ENCODE data around the gene DNAJB1. TPM values are rescaled to one million over a fixed set of nuclear protein-coding genes. Genes with fewer than 3 reads are reported as not detected.

Gene DNAJB1
- total and polyA plus RNA-seq, 7 experiments from 2014 or later: 87.4 to 574 (median 221) TPM

GRCh38 chr19:14497228-14497921 is 20.8 kb downstream of the DNAJB1 start:
- peak overlapping the region; percentile 47 to 90 (median 84) for H3K4me3 Mint-ChIP-seq
- no peaks in the 10 kb centered on the region for H3K36me3 ChIP-seq (ENCODE audit: control insufficient read depth in 2 of 3, insufficient read depth in 3 of 3, low read length in 3 of 3)
- H3K9me3 Mint-ChIP-seq: no peaks in the 10 kb centered on the region
- H3K27ac ChIP-seq (ENCODE audit: low read depth, low read length): no peak overlapping the region
- H3K27ac Mint-ChIP-seq: peak overlapping the region in 6 of 9 donors; percentile 18 to 92 (median 85)
- ATAC-seq (no peak), DNase-seq (no peak)
- intact Hi-C loops (cut with micrococcal nuclease): no loop called here
- H3K27me3 ChIP-seq (ENCODE audit: control insufficient read depth in 2 of 2, insufficient read depth in 2 of 2, low read length in 2 of 2): no peaks in the 10 kb centered on the region
- peaks cover 12 to 14% of the 10 kb centered on the region in 2 donors for H3K4me1 ChIP-seq (ENCODE audit: control insufficient read depth in 2 of 2, insufficient read depth in 2 of 2, low read length in 2 of 2)
- peaks cover 5 to 35% (median 31%) of the 10 kb centered on the region in 7 donors for H3K4me1 Mint-ChIP-seq
- no peaks in the 10 kb centered on the region for H3K27me3 Mint-ChIP-seq
- H3K36me3 Mint-ChIP-seq: peaks cover 0 to 8% (median 4%) of the 10 kb centered on the region in 5 donors
- ChIA-PET CTCF (interaction anchor here (0.6 to 3.2 kb wide), 4 partner anchors 10 to 74 kb away, joined by 3 to 16 read pairs (median 4); partner anchors contain the start of gene NDUFB7), POLR2A (interaction anchor here (0.6 to 34.0 kb wide), 3 partner anchors 8 to 79 kb away, joined by 3 to 1101 read pairs (median 58); partner anchors contain the start of genes DNAJB1 and TECR)
- no peaks in the 10 kb centered on the region for H3K9me3 ChIP-seq (ENCODE audit: control insufficient read depth in 2 of 3, low read length in 3 of 3)
- no peak overlapping the region for H3K4me3 ChIP-seq (ENCODE audit: low read length)

GRCh38 chr19:14496834-14497227 is 21.4 kb downstream of the DNAJB1 start:
- no peak for DNase-seq
- H3K9me3 ChIP-seq (ENCODE audit: control insufficient read depth in 2 of 3, low read length in 3 of 3): no peaks in the 10 kb centered on the region
- peak overlapping the region; percentile 74 for H3K4me3 ChIP-seq (ENCODE audit: low read length)
- peaks cover 12 to 14% of the 10 kb centered on the region in 2 donors for H3K4me1 ChIP-seq (ENCODE audit: control insufficient read depth in 2 of 2, insufficient read depth in 2 of 2, low read length in 2 of 2)
- H3K27ac ChIP-seq (ENCODE audit: low read depth, low read length): no peak overlapping the region
- Mint-ChIP-seq H3K27me3 (no peaks in the 10 kb centered on the region), H3K4me1 (peaks cover 5 to 35% (median 28%) of the 10 kb centered on the region in 7 donors), H3K36me3 (peaks cover 0 to 8% (median 4%) of the 10 kb centered on the region in 5 donors), H3K9me3 (no peaks in the 10 kb centered on the region), H3K4me3 (peak overlapping the region; percentile 67 to 90 (median 84)), H3K27ac (peak overlapping the region; percentile 28 to 92 (median 80))
- no peak for ATAC-seq
- intact Hi-C loops (cut with micrococcal nuclease): loop anchor here (1.0 kb wide), 2 partner anchors 8 to 21 kb away; partner anchors contain the start of gene DNAJB1 (in 2 of the 2)
- no peaks in the 10 kb centered on the region for H3K36me3 ChIP-seq (ENCODE audit: control insufficient read depth in 2 of 3, insufficient read depth in 3 of 3, low read length in 3 of 3)
- ChIA-PET POLR2A (interaction anchor here (1.1 to 34.0 kb wide), 8 partner anchors 9 to 416 kb away, joined by 3 to 1101 read pairs (median 6); partner anchors contain the start of genes DNAJB1 and TECR), CTCF (interaction anchor here (0.6 to 3.2 kb wide), 6 partner anchors 8 to 75 kb away, joined by 3 to 16 read pairs (median 4); partner anchors contain the start of gene NDUFB7)
- no peaks in the 10 kb centered on the region for H3K27me3 ChIP-seq (ENCODE audit: control insufficient read depth in 2 of 2, insufficient read depth in 2 of 2, low read length in 2 of 2)

DNA sequence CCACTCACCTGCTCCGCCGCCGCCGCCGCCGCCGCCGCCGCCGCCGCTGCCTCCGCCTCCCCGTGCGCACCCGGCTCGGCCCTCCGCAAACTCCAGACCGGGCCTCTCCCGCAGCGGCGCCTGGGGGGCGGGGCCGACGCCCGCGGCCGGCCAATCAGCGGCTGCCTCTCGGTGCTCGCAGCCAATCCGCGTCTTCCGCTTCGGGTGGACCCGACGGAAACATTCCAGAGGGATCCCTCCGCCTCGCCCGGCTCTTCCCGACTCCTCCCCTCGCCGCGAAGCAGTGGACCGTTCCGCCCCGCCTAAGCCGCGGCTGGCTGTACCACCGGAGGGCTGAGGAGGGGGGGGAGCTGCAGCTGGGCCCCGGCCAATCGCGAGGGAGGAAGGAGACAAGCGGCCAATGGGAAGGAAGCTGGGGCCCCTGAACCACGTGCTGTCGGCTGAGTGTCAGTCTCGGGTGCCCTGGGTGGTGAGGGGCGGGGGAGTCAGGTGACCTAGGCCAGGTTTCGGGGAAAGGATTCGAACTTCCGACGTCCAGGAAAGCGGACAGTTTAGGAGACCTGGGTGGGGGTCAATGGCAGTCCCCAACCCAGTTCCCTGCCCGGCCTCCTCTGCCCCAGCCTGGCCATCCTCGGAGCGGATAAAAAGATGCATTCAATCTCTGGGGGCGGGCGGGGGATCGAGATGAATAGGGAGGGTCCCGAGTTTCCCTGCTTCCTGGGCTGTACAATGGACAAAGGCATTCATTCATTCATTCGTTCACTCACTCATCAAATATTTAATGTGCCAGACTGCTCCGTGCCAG is 22.0 kb downstream of the DNAJB1 start, which contains the start of gene GIPC1:
Gene GIPC1 (minus strand): TSS at position 99 of the 805 bp plus-strand sequence. CDS start 13,151 bp downstream, outside the sequence.
- Mint-ChIP-seq H3K36me3 (peaks cover 0 to 12% (median 9%) of the 10 kb centered on the region in 5 donors), H3K4me1 (peaks cover 5 to 35% (median 28%) of the 10 kb centered on the region in 7 donors), H3K4me3 (peak within 1 kb of the TSS; percentile 74 to 91 (median 88)), H3K27me3 (no peaks in the 10 kb centered on the region), H3K27ac (peak within 1 kb of the TSS; percentile 79 to 93 (median 87)), H3K9me3 (no peaks in the 10 kb centered on the region)
- ChIA-PET CTCF (interaction anchor here (0.5 to 3.2 kb wide), 8 partner anchors 7 to 383 kb away, joined by 3 to 16 read pairs (median 4); no protein-coding TSS in a partner anchor), POLR2A (interaction anchor here (1.0 to 34.0 kb wide), 10 partner anchors 10 to 415 kb away, joined by 3 to 1101 read pairs (median 5); partner anchors contain the start of genes DNAJB1 and TECR)
- intact Hi-C loops (cut with micrococcal nuclease): loop anchor here (1.0 kb wide), 2 partner anchors 9 to 22 kb away; partner anchors contain the start of gene DNAJB1 (in 2 of the 2)
- peak within 1 kb of the TSS; percentile 80 for H3K27ac ChIP-seq (ENCODE audit: low read depth, low read length)
- H3K4me3 ChIP-seq (ENCODE audit: low read length): peak within 1 kb of the TSS; percentile 74
- H3K4me1 ChIP-seq (ENCODE audit: control insufficient read depth in 2 of 2, insufficient read depth in 2 of 2, low read length in 2 of 2): peaks cover 12 to 14% of the 10 kb centered on the region in 2 donors
- peaks cover 0 to 4% (median 0%) of the 10 kb centered on the region in 3 experiments for H3K36me3 ChIP-seq (ENCODE audit: control insufficient read depth in 2 of 3, insufficient read depth in 3 of 3, low read length in 3 of 3)
- ATAC-seq (peak; percentile 94), DNase-seq (peak; percentile 80 to 92 (median 86))
- H3K27me3 ChIP-seq (ENCODE audit: control insufficient read depth in 2 of 2, insufficient read depth in 2 of 2, low read length in 2 of 2): no peaks in the 10 kb centered on the region
- no peaks in the 10 kb centered on the region for H3K9me3 ChIP-seq (ENCODE audit: control insufficient read depth in 2 of 3, low read length in 3 of 3)

DNA sequence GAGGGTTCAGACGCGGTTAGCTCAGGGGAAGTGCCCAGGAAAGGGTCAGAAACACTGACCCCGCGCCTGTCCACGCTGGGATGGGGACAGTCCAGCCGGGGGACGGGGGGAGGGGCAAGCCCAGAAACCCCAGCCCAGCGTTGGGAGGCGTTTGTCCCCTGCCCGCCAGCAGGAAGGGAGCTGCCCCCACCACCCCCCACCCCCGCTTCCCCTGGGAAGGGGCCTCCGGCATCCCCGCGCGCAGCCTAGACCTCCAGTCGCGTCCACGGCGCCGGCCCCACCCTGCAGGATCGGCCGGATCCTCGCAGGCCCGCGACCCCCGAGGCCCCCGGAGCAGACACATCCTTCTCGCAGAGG is 22.5 kb downstream of the DNAJB1 start:
- peaks cover 12 to 14% of the 10 kb centered on the region in 2 donors for H3K4me1 ChIP-seq (ENCODE audit: control insufficient read depth in 2 of 2, insufficient read depth in 2 of 2, low read length in 2 of 2)
- DNase-seq: no peak
- Mint-ChIP-seq H3K9me3 (no peaks in the 10 kb centered on the region), H3K4me1 (peaks cover 5 to 35% (median 28%) of the 10 kb centered on the region in 7 donors), H3K4me3 (peak overlapping the region; percentile 74 to 91 (median 88)), H3K27me3 (no peaks in the 10 kb centered on the region), H3K27ac (peak overlapping the region; percentile 76 to 93 (median 84)), H3K36me3 (peaks cover 0 to 12% (median 10%) of the 10 kb centered on the region in 5 donors)
- intact Hi-C loops (cut with micrococcal nuclease): loop anchor here (1.0 kb wide), 2 partner anchors 10 to 23 kb away; partner anchors contain the start of gene DNAJB1 (in 2 of the 2)
- ChIA-PET POLR2A (interaction anchor here (0.6 to 34.0 kb wide), 14 partner anchors 10 to 415 kb away, joined by 3 to 1101 read pairs (median 3); partner anchors contain the start of genes ADGRE5, DNAJB1 and TECR), CTCF (interaction anchor here (0.5 to 3.2 kb wide), 7 partner anchors 8 to 383 kb away, joined by 3 to 16 read pairs (median 5); no protein-coding TSS in a partner anchor)
- ATAC-seq: no peak
- no peaks in the 10 kb centered on the region for H3K27me3 ChIP-seq (ENCODE audit: control insufficient read depth in 2 of 2, insufficient read depth in 2 of 2, low read length in 2 of 2)
- H3K36me3 ChIP-seq (ENCODE audit: control insufficient read depth in 2 of 3, insufficient read depth in 3 of 3, low read length in 3 of 3): peaks cover 0 to 4% (median 0%) of the 10 kb centered on the region in 3 experiments
- H3K4me3 ChIP-seq (ENCODE audit: low read length): peak overlapping the region; percentile 60
- peak overlapping the region; percentile 80 for H3K27ac ChIP-seq (ENCODE audit: low read depth, low read length)
- no peaks in the 10 kb centered on the region for H3K9me3 ChIP-seq (ENCODE audit: control insufficient read depth in 2 of 3, low read length in 3 of 3)

GRCh38 chr19:14494910-14495671 is 23.1 kb downstream of the DNAJB1 start:
- peak overlapping the region; percentile 80 for H3K27ac ChIP-seq (ENCODE audit: low read depth, low read length)
- H3K9me3 ChIP-seq (ENCODE audit: control insufficient read depth in 2 of 3, low read length in 3 of 3): no peaks in the 10 kb centered on the region
- intact Hi-C loops (cut with micrococcal nuclease): no loop called here
- H3K4me3 ChIP-seq (ENCODE audit: low read length): peak overlapping the region; percentile 60
- H3K36me3 ChIP-seq (ENCODE audit: control insufficient read depth in 2 of 3, insufficient read depth in 3 of 3, low read length in 3 of 3): peaks cover 0 to 5% (median 0%) of the 10 kb centered on the region in 3 experiments
- Mint-ChIP-seq H3K27me3 (no peaks in the 10 kb centered on the region), H3K4me3 (peak overlapping the region; percentile 74 to 91 (median 88)), H3K9me3 (no peaks in the 10 kb centered on the region), H3K36me3 (peaks cover 0 to 12% (median 10%) of the 10 kb centered on the region in 5 donors), H3K4me1 (peaks cover 5 to 35% (median 28%) of the 10 kb centered on the region in 7 donors), H3K27ac (peak overlapping the region; percentile 76 to 93 (median 84))
- H3K27me3 ChIP-seq (ENCODE audit: control insufficient read depth in 2 of 2, insufficient read depth in 2 of 2, low read length in 2 of 2): no peaks in the 10 kb centered on the region
- POLR2A ChIA-PET: interaction anchor here (0.6 to 34.0 kb wide), 13 partner anchors 11 to 194 kb away, joined by 3 to 1101 read pairs (median 3); partner anchors contain the start of genes ADGRE5, DNAJB1 and TECR
- CTCF ChIA-PET: interaction anchor here (0.5 to 3.2 kb wide), 6 partner anchors 8 to 382 kb away, joined by 3 to 16 read pairs (median 4); no protein-coding TSS in a partner anchor
- ATAC-seq (no peak), DNase-seq (no peak)
- H3K4me1 ChIP-seq (ENCODE audit: control insufficient read depth in 2 of 2, insufficient read depth in 2 of 2, low read length in 2 of 2): peaks cover 12 to 14% of the 10 kb centered on the region in 2 donors
